HepG2 (cell line): ENCODE results near the gene SIRT7. TPM values are rescaled to one million over a fixed set of nuclear protein-coding genes. Genes with fewer than 3 reads are reported as not detected.

Source experiments
- ATF4 ChIP-seq, 2 experiments: fragments of 450-650 bp in 1 of 2; sonication (generic) in 1 of 2; formaldehyde crosslinking; IDR thresholded peaks; 2 replicates each; pipeline versions ENCODE4 v1.5.0 to v1.8.0; 2020 to 2022; ENCODE audit warnings: mild to moderate bottlenecking in 1 of 2, missing genetic modification reagents in 1 of 2
- DR1 ChIP-seq: sonication (generic); formaldehyde crosslinking; IDR thresholded peaks from 2 replicates; pipeline ENCODE4 v1.8.0; 2021; ENCODE audit warnings: mild to moderate bottlenecking, missing genetic modification reagents, inconsistent platforms
- E2F2 ChIP-seq: sonication (generic); formaldehyde crosslinking; IDR thresholded peaks from 2 replicates; pipeline ENCODE4 v1.4.0; 2020; ENCODE audit warnings: missing genetic modification reagents, borderline replicate concordance
- EED ChIP-seq: sonication (generic); formaldehyde crosslinking; IDR thresholded peaks from 2 replicates; pipeline ENCODE4 v1.5.0; 2020; ENCODE audit warnings: mild to moderate bottlenecking, missing genetic modification reagents
- ETV5 ChIP-seq: IDR thresholded peaks from 2 replicates; pipeline ENCODE4 v1.6.1; 2018; ENCODE audit warnings: missing biosample characterization, missing genetic modification reagents, inconsistent platforms, borderline replicate concordance
- HNF4A ChIP-seq: sonication (generic); formaldehyde crosslinking; IDR thresholded peaks from 2 replicates; pipeline ENCODE4 v1.4.0; 2020; ENCODE audit warnings: missing genetic modification reagents
- HOXA7 ChIP-seq: sonication (generic); formaldehyde crosslinking; IDR thresholded peaks from 2 replicates; pipeline ENCODE4 v1.8.1; 2022; ENCODE audit warnings: mild to moderate bottlenecking, missing genetic modification reagents, moderate library complexity
- MED1 ChIP-seq: sonication (generic); formaldehyde crosslinking; IDR thresholded peaks from 2 replicates; pipeline ENCODE4 v1.4.0; 2020; ENCODE audit warnings: missing genetic modification reagents
- NONO ChIP-seq, 2 experiments: fragments of 450-650 bp in 1 of 2; sonication (generic) in 1 of 2; formaldehyde crosslinking in 1 of 2; IDR thresholded peaks in 1 of 2; conservative IDR thresholded peaks in 1 of 2; 2 replicates each; pipeline versions ENCODE4 v1.6.1 to v1.8.0; 2017 to 2022; ENCODE audit warnings: mild to moderate bottlenecking in 1 of 2, missing genetic modification reagents in 1 of 2, moderate library complexity in 1 of 2
- PBX3 ChIP-seq: sonication (generic); formaldehyde crosslinking; IDR thresholded peaks from 2 replicates; pipeline ENCODE4 v1.8.1; 2023; ENCODE audit warnings: missing genetic modification reagents, inconsistent platforms, borderline replicate concordance
- PPARG ChIP-seq: conservative IDR thresholded peaks from 2 replicates; pipeline ENCODE4 v1.6.1; 2016; ENCODE audit warnings: missing biosample characterization, missing genetic modification reagents
- SALL1 ChIP-seq: sonication (generic); formaldehyde crosslinking; IDR thresholded peaks from 2 replicates; pipeline ENCODE4 v1.8.0; 2022; ENCODE audit warnings: mild to moderate bottlenecking, missing genetic modification reagents
- SKI ChIP-seq: fragments of 450-650 bp; IDR thresholded peaks from one replicate; pipeline ENCODE4 v1.6.1; 2018; ENCODE audit warnings: mild to moderate bottlenecking; ENCODE audit not compliant: partially characterized antibody
- SPEN ChIP-seq: sonication (generic); formaldehyde crosslinking; IDR thresholded peaks from 2 replicates; pipeline ENCODE4 v1.5.1; 2020; ENCODE audit warnings: low read depth, mild to moderate bottlenecking, missing genetic modification reagents
- TAF1 ChIP-seq: sonication (generic); formaldehyde crosslinking; IDR thresholded peaks from 2 replicates; pipeline ENCODE4 v1.4.0; 2020; ENCODE audit warnings: missing genetic modification reagents
- THRA ChIP-seq: sonication (generic); formaldehyde crosslinking; IDR thresholded peaks from 2 replicates; pipeline ENCODE4 v1.4.0; 2020; ENCODE audit warnings: missing genetic modification reagents, borderline replicate concordance
- YEATS2 ChIP-seq: sonication (generic); formaldehyde crosslinking; IDR thresholded peaks from 2 replicates; pipeline ENCODE4 v1.4.0; 2020; ENCODE audit warnings: missing genetic modification reagents, borderline replicate concordance
- ZBTB21 ChIP-seq: sonication (generic); formaldehyde crosslinking; IDR thresholded peaks from 2 replicates; pipeline ENCODE4 v1.4.0; 2020; ENCODE audit warnings: missing genetic modification reagents
- ZMAT3 ChIP-seq: sonication (generic); formaldehyde crosslinking; conservative IDR thresholded peaks from 2 replicates; pipeline ENCODE4 v1.7.0; 2021; ENCODE audit warnings: missing genetic modification reagents
- ZNF337 ChIP-seq: sonication (generic); formaldehyde crosslinking; IDR thresholded peaks from 2 replicates; pipeline ENCODE4 v1.5.1; 2020; ENCODE audit warnings: missing genetic modification reagents, low read depth, mild to moderate bottlenecking, borderline replicate concordance
- ZNF383 ChIP-seq: sonication (generic); formaldehyde crosslinking; IDR thresholded peaks from 2 replicates; pipeline ENCODE4 v1.4.0; 2020; ENCODE audit warnings: missing genetic modification reagents, mild to moderate bottlenecking, borderline replicate concordance
- ZNF564 ChIP-seq: sonication (generic); formaldehyde crosslinking; IDR thresholded peaks from 2 replicates; pipeline ENCODE4 v1.8.1; 2023; ENCODE audit warnings: mild to moderate bottlenecking, missing genetic modification reagents
- ZNF670 ChIP-seq: sonication (generic); formaldehyde crosslinking; IDR thresholded peaks from 2 replicates; pipeline ENCODE4 v1.8.0; 2022; ENCODE audit warnings: mild to moderate bottlenecking, missing genetic modification reagents, borderline replicate concordance
- ZNF768 ChIP-seq: sonication (generic); formaldehyde crosslinking; IDR thresholded peaks from 2 replicates; pipeline ENCODE4 v1.4.0; 2020; ENCODE audit warnings: missing genetic modification reagents
- ZNF773 ChIP-seq: sonication (generic); formaldehyde crosslinking; IDR thresholded peaks from 2 replicates; pipeline ENCODE4 v1.4.0; 2020; ENCODE audit warnings: missing genetic modification reagents, borderline replicate concordance
- ZNF777 ChIP-seq: sonication (generic); formaldehyde crosslinking; IDR thresholded peaks from 2 replicates; pipeline ENCODE4 v1.4.0; 2020; ENCODE audit warnings: missing genetic modification reagents
- polyA plus RNA-seq, 8 experiments: library from polyadenylated mRNA; depleted of rRNA in 3 of 8; stranded (reverse) in 7 of 8; unstranded in 1 of 8; fragments of >200 nt; fragmentation: Illumina TruSeq in 4 of 8; extraction: Trizol in 4 of 8; gene quantifications; 2 replicates each; pipeline versions ENCODE4 v1.2.1 to v1.2.3, GENCODE V29; 2011 to 2016; ENCODE audit warnings: low read depth in 4 of 8, missing spikeins in 1 of 8, mixed read lengths in 1 of 8; ENCODE audit not compliant: insufficient read depth in 1 of 8
- total RNA-seq, 5 experiments: library from RNA; depleted of rRNA; stranded (reverse); fragments of >200 nt; fragmentation: Illumina TruSeq; extraction: Trizol; gene quantifications; 2 replicates each; pipeline ENCODE4 v1.2.3, GENCODE V29; 2016; ENCODE audit warnings: low read depth in 1 of 5

The SIRT7 gene
- total and polyA plus RNA-seq, 2 of the 13 experiments (the other 11 are each of a cell fraction or from before 2014, with no cell fraction given) = 8.3 to 24.8 TPM

- TF ChIP-seq PBX3 (CRISPR knock-in tag) = 0 out of 2 replicates have a peak, but pooled peaks have one; percentile 46
- no peak for TF ChIP-seq THRA (CRISPR knock-in tag)
- TF ChIP-seq NONO (IDR thresholded peaks at IDR 0.05) = no peak
- peak; percentile 73 for TF ChIP-seq NONO (CRISPR knock-in tag; conservative IDR thresholded peaks at IDR 0.05)
- TF ChIP-seq ZNF768 (CRISPR knock-in tag) = peak; percentile 35; the same call in 1 of the 2 replicates
- TF ChIP-seq SKI = peak; percentile 26
- TF ChIP-seq HOXA7 (CRISPR knock-in tag) = no peak
- TF ChIP-seq PPARG = no peak
- peak; percentile 86 for TF ChIP-seq ZNF777 (CRISPR knock-in tag)
- 0 out of 2 replicates have a peak, but pooled peaks have one; percentile 4 for TF ChIP-seq EED (CRISPR knock-in tag)
- no peak for TF ChIP-seq YEATS2 (CRISPR knock-in tag)
- peak; percentile 27; the same call in 1 of the 2 replicates for TF ChIP-seq SALL1 (CRISPR knock-in tag)
- 0 out of 2 replicates have a peak, but pooled peaks have one; percentile 6 for TF ChIP-seq DR1 (CRISPR knock-in tag)
- no peak for TF ChIP-seq ZNF670 (CRISPR knock-in tag)
- no peak for TF ChIP-seq ZBTB21 (CRISPR knock-in tag)
- TF ChIP-seq ZMAT3 (CRISPR knock-in tag) = peak; percentile 41; the same call in 1 of the 2 replicates
- TF ChIP-seq MED1 = peak; percentile 32
- peak; percentile 31; the same call in 1 of the 2 replicates for TF ChIP-seq ZNF383 (CRISPR knock-in tag)
- TF ChIP-seq ZNF564 = no peak
- TF ChIP-seq ZNF337 (CRISPR knock-in tag) = no peak
- 0 out of 4 replicates have a peak, but pooled peaks of 1 of the 2 experiments have one; percentile 24 for TF ChIP-seq ATF4 (CRISPR knock-in tag; IDR thresholded peaks at IDR 0.05)
- TF ChIP-seq HNF4A (CRISPR knock-in tag) = 0 out of 2 replicates have a peak, but pooled peaks have one; percentile 4
- TF ChIP-seq TAF1 (CRISPR knock-in tag) = no peak
- TF ChIP-seq ZNF773 (CRISPR knock-in tag) = no peak; the same call in 1 of the 2 replicates
- no peak for TF ChIP-seq ETV5 (CRISPR knock-in tag)
- no peak; the same call in 1 of the 2 replicates for TF ChIP-seq SPEN (CRISPR knock-in tag)
- TF ChIP-seq E2F2 (CRISPR knock-in tag) = 0 out of 2 replicates have a peak, but pooled peaks have one; percentile 21
Measured at GRCh38 chr17:81902023-81902652, 15.8 kb downstream of the SIRT7 start, which contains the start of gene NPB (continued).
